Ectodermal cell (in vitro differentiated cells): ENCODE data around the gene APLP2.
"Not testable (repeated sequence)": the region's sequence is repeated elsewhere in the genome, so short reads cannot be mapped to it uniquely, and the experiment has no call there.

ENCODE experiments used
- H3K27ac ChIP-seq: 2 replicates; pipeline ENCODE4 v1.7.0; 2013; ENCODE audit warnings: mild to moderate bottlenecking, low read depth, low read length; ENCODE audit not compliant: insufficient read depth, poor library complexity, severe bottlenecking
- H3K27me3 ChIP-seq: 2 replicates; pipeline ENCODE4 v1.7.0; 2013; ENCODE audit warnings: mild to moderate bottlenecking, low read length; ENCODE audit not compliant: insufficient read depth, control insufficient read depth, poor library complexity, severe bottlenecking
- H3K36me3 ChIP-seq: one replicate; pipeline ENCODE4 v1.7.0; 2013; ENCODE audit warnings: low read length; ENCODE audit not compliant: control insufficient read depth, insufficient read depth
- H3K4me1 ChIP-seq: one replicate; pipeline ENCODE4 v1.7.0; 2013; ENCODE audit warnings: low read length; ENCODE audit not compliant: control insufficient read depth, insufficient read depth
- H3K4me3 ChIP-seq: 2 replicates; pipeline ENCODE4 v1.7.0; 2013; ENCODE audit warnings: low read depth, low read length, control low read depth; ENCODE audit not compliant: insufficient read depth
- H3K9me3 ChIP-seq: 2 replicates; pipeline ENCODE4 v1.7.0; 2013; ENCODE audit warnings: mild to moderate bottlenecking, low read length, moderate library complexity; ENCODE audit not compliant: control insufficient read depth
- WGBS, 2 experiments: methylation state at CpG; one replicate each; pipeline ENCODE4 v1.1.7; 2013; ENCODE audit warnings: missing lambda C conversion rate in 2 of 2; 5-methylcytosine and 5-hydroxymethylcytosine counted together

APLP2 gene

DNA sequence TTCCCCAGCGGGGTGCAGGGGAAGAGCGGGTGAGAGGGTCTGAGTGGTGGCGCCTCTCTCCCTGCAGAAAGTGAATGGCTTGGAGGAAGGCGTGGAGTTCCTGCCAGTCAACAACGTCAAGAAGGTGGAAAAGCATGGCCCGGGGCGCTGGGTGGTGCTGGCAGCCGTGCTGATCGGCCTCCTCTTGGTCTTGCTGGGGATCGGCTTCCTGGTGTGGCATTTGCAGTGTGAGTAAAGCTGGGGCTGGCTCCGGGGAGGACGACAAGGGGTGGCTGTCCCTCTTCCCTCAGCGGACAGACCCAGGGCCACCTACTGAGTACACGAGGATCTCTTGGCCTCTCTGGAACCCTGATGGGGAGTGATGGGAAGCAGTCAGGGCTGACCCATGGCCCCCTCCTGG is 118.4 kb downstream of the APLP2 start:
- H3K4me3 ChIP-seq: no peak overlapping the region
- no peak overlapping the region for H3K27ac ChIP-seq
- WGBS, 2 experiments: 92 to 93% methylated on average over 14 of the region's 14 CpGs
- no peaks in the 10 kb centered on the region for H3K27me3 ChIP-seq
- no peaks in the 10 kb centered on the region for H3K9me3 ChIP-seq
- no peaks in the 10 kb centered on the region for H3K36me3 ChIP-seq
- H3K4me1 ChIP-seq: no peaks in the 10 kb centered on the region

DNA sequence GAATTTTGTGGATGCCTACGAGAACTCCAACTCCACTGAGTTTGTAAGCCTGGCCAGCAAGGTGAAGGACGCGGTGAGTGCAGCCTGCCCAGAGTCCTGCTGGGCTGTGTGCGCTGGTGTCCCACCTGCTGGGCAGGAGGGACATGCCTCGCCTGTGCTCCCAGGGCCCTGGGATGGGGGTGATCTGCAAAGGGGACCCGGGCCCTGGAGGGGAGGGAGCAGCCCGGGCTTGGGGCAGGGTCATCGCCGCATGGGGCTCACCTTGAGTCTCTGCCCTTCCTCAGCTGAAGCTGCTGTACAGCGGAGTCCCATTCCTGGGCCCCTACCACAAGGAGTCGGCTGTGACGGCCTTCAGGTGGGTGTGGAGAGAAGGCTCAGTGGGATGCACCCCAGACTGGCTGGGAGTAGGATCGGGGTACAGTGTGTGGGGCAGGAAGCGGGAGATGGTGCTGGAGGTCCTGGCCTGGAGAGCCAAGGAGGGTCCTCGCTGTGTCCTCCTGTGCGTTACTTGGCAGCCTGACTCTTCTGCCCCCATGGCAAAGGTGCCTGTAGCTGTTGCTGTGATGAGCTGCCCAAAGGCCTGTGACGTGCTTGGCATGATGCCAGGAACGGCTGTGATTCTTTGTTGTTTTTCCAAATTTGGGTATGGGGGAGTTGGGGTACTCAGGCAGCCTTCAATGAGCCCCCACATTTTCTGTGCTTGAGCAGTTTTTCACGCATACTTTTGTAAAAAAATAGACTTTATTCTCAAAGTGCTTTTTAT is 119.1 kb downstream of the APLP2 start:
- Histone ChIP-seq H3K9me3 (no peaks in the 10 kb centered on the region), H3K4me3 (no peak overlapping the region), H3K27ac (no peak overlapping the region), H3K36me3 (no peaks in the 10 kb centered on the region), H3K27me3 (no peaks in the 10 kb centered on the region), H3K4me1 (no peaks in the 10 kb centered on the region)
- 94 to 95% methylated on average over 19 of the region's 19 CpGs for WGBS, 2 experiments

DNA sequence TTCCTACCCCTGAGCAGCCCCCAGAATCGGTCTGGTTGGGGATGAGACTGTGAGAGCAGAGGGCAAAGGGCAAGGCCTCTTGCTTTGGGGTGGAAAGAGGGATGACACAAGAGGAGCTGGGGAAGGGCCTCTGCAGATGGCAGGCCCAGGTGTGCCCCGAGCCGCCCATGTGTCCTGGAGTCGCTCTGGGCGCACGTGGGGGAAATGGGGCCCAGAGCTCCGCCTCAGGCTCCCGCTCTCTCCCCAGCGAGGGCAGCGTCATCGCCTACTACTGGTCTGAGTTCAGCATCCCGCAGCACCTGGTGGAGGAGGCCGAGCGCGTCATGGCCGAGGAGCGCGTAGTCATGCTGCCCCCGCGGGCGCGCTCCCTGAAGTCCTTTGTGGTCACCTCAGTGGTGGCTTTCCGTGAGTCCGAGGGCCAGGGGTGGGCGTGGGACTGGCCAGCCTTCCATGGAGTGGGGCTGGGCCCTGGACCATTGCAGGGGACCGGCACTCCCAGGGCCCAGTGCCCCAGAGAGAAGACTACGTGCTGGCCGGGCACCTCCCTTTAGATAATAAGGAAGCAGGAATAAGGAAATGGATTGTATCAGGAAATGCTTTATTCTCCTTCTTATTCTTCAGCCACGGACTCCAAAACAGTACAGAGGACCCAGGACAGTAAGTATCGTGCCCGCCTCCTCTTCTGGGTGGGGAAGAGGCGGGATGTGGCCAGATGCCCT is 120.0 kb downstream of the APLP2 start:
- H3K36me3 ChIP-seq: no peaks in the 10 kb centered on the region
- H3K27me3 ChIP-seq: no peaks in the 10 kb centered on the region
- H3K4me1 ChIP-seq: no peaks in the 10 kb centered on the region
- H3K9me3 ChIP-seq: no peaks in the 10 kb centered on the region
- WGBS, 2 experiments: 93 to 95% methylated on average over 32 of the region's 32 CpGs
- H3K4me3 ChIP-seq: no peak overlapping the region
- H3K27ac ChIP-seq: no peak overlapping the region

DNA sequence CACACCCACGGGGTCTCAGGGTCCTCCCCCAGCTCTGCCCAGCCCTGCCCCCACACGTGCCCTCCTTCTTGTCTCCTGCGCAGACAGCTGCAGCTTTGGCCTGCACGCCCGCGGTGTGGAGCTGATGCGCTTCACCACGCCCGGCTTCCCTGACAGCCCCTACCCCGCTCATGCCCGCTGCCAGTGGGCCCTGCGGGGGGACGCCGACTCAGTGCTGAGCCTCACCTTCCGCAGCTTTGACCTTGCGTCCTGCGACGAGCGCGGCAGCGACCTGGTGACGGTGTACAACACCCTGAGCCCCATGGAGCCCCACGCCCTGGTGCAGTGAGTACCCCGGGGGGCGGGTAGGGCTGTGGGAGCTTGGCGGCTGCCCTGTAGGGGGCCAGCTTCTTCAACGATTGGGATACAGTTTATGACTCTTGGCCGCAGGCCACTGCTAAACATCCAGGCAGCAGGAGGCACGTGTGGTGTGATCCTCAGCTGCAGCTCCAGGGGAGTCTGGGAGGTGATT is 120.7 kb downstream of the APLP2 start:
- Histone ChIP-seq H3K27me3 (no peaks in the 10 kb centered on the region), H3K9me3 (no peaks in the 10 kb centered on the region), H3K4me3 (no peak overlapping the region), H3K27ac (no peak overlapping the region), H3K36me3 (no peaks in the 10 kb centered on the region), H3K4me1 (no peaks in the 10 kb centered on the region)
- 93% methylated on average over 29 of the region's 29 CpGs for WGBS, 2 experiments

DNA sequence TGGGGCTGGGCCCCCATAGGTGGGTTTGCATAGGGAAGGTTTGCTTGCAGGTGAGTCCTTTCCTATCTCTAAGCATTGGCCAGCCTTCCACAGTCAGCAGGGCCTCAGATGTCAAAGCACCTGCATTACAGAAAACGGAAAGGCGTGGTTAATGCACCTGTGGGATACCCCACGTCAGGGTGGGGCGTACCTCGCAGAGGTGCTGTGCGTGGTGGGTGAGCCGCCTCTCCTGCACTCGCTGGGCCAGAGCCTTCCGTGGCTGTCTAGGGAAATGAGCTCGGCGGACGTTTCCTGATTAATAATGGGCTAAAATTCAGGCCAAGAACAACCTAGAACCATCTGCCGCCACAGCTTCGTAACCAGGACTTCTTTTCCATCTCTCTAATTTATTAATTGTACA is 122.2 kb downstream of the APLP2 start:
- H3K36me3 ChIP-seq: no peaks in the 10 kb centered on the region
- H3K9me3 ChIP-seq: no peaks in the 10 kb centered on the region
- whole genome bisulfite sequencing, 2 experiments: 95 to 96% methylated on average over 14 of the region's 14 CpGs
- no peak overlapping the region for H3K4me3 ChIP-seq
- no peaks in the 10 kb centered on the region for H3K4me1 ChIP-seq
- no peaks in the 10 kb centered on the region for H3K27me3 ChIP-seq
- H3K27ac ChIP-seq: no peak overlapping the region

DNA sequence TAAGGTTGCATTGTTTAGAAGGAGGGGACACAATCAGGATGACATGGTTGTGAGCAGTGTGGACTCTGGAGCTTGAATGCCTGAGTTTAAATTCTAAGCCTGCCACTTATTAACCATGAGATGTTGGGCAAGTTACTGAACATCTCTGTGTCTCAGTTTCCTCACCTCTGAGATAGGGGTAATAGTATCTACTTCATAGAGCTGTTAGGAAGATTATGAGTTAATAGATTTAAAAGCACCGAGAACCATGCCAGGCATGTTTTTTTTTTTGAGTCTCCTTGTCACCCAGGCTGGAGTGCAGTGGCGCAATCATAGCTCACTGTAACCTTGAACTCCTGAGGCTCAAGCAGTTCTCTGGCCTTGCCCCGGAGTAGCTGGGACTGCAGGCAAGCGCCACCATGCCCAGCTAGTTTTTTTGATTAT is 123.2 kb downstream of the APLP2 start:
- Histone ChIP-seq H3K9me3 (no peaks in the 10 kb centered on the region), H3K4me3 (no peak overlapping the region), H3K27ac (no peak overlapping the region), H3K4me1 (no peaks in the 10 kb centered on the region), H3K36me3 (no peaks in the 10 kb centered on the region), H3K27me3 (no peaks in the 10 kb centered on the region)
- WGBS, 2 experiments: 91 to 94% methylated on average over 4 of the region's 4 CpGs

DNA sequence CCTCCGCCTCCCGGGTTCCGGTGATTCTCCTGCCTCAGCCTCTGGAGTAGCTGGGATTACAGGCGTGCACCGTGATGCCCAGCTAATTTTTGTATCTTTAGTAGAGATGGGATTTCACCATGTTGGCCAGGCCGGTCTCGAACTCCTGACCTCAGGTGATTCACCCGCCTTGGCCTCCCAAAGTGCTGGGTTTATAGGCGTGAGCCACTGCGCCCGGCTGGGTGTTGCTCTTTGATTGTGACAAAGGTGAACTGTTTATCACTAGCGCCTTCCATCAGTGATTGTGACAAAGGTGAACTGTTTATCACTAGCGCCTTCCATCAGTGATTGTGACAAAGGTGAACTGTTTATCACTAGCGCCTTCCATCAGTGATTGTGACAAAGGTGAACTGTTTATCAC is 123.9 kb downstream of the APLP2 start:
- WGBS, 2 experiments: 90 to 94% methylated on average over 12 to 13 of the region's 14 CpGs
- H3K36me3 ChIP-seq, H3K27me3 ChIP-seq, H3K27ac ChIP-seq, H3K4me1 ChIP-seq, H3K9me3 ChIP-seq, H3K4me3 ChIP-seq: not testable (repeated sequence)
